ENCODE data around the gene GGPS1. TPM values are rescaled to one million over a fixed set of nuclear protein-coding genes. Genes with fewer than 3 reads are reported as not detected.
"Not testable (repeated sequence)": the region's sequence is repeated elsewhere in the genome, so short reads cannot be mapped to it uniquely, and the experiment has no call there.

The GGPS1 gene
- total and polyA plus RNA-seq, 2 donors from 2014 or later, result 38.3 to 39.0 TPM

DNA sequence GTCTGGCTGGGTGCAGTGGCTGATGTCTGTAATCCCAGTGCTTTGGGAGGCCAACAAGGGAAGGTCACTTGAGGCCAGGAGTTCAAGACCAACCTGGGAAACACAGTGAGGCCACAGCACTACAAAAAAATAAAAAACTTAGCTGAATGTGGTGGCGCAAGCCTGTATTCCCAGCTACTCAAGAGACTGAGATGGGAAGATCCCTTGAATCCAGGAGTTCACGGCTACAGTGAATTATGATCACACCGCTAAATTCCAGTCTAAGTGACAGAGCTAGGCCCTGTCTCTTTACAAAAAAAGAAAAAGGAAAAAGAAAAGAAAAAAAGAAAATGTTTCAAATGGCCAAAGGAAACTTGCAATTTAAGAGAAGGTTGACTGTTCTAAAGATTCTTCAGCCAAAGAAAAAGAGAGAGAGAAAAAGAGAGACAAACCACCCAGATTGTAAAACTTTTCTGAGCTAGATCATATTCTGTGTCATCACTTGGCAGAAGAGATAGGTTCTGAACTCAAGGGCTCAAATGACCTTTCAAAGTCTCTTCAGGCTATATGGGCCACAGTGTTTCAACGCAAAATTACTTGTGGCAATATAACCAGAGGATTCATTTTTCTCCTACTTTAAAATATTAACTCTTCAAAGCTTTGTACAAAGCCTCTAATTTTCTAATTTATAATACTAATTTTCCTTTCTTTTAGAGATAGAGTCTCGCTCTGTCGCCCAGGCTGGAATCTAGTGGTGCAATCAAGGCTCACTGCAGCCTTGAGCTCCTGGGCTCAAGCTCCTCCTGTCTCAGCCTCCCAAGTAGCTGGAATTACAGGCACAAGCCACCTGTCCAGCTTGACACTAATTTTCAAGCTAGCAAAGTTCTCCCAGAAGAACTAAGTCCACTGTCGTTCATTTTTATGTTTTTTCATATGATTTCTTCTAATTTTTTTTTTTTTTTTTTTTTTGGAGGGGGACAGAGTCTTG, 20.9 kb upstream of the GGPS1 start:
- intact Hi-C loops (cut with DNase I), result no loop called here
- no peak for DNase-seq
- no peak overlapping the region for H3K9ac ChIP-seq (ENCODE audit: low read length in 3 of 3)
- no peak overlapping the region for H3K4me3 ChIP-seq (ENCODE audit: low read length in 3 of 3)
- no peak overlapping the region for H3K27ac ChIP-seq (ENCODE audit: low read depth in 2 of 2, low read length in 2 of 2)
- H3K9me3 ChIP-seq (ENCODE audit: control insufficient read depth in 2 of 3, insufficient read depth in 1 of 3, low read length in 3 of 3), result no peaks in the 10 kb centered on the region
- no peaks in the 10 kb centered on the region for H3K36me3 ChIP-seq (ENCODE audit: control insufficient read depth in 2 of 3, insufficient read depth in 3 of 3, low read length in 3 of 3)
- H3K27me3 ChIP-seq (ENCODE audit: control insufficient read depth, insufficient read depth, low read length), result no peaks in the 10 kb centered on the region
- H3K4me1 ChIP-seq (ENCODE audit: control insufficient read depth in 2 of 3, insufficient read depth in 2 of 3, low read depth in 1 of 3, low read length in 3 of 3), result no peaks in the 10 kb centered on the region
- TF ChIP-seq, protein P1, sequence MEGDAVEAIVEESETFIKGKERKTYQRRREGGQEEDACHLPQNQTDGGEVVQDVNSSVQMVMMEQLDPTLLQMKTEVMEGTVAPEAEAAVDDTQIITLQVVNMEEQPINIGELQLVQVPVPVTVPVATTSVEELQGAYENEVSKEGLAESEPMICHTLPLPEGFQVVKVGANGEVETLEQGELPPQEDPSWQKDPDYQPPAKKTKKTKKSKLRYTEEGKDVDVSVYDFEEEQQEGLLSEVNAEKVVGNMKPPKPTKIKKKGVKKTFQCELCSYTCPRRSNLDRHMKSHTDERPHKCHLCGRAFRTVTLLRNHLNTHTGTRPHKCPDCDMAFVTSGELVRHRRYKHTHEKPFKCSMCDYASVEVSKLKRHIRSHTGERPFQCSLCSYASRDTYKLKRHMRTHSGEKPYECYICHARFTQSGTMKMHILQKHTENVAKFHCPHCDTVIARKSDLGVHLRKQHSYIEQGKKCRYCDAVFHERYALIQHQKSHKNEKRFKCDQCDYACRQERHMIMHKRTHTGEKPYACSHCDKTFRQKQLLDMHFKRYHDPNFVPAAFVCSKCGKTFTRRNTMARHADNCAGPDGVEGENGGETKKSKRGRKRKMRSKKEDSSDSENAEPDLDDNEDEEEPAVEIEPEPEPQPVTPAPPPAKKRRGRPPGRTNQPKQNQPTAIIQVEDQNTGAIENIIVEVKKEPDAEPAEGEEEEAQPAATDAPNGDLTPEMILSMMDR (IDR thresholded peaks at IDR 0.05; ENCODE audit: borderline replicate concordance, extremely low read depth, insufficient read depth), result no peak
- FAIRE-seq, result no peak

DNA sequence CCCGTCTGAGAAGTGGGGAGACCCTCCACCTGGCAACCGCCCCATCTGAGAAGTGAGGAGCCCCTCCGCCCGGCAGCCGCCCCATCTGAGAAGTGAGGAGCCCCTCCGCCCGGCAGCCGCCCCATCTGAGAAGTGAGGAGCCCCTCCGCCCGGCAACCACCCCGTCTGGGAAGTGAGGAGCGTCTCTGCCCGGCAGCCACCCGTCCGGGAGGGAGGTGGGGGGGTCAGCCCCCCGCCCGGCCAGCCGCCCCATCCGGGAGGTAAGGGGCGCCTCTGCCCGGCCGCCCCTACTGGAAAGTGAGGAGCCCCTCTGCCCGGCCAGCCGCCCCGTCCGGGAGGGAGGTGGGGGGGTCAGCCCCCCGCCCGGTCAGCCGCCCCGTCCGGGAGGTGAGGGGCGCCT, 19.2 kb upstream of the GGPS1 start:
- intact Hi-C loops (cut with DNase I); H3K27me3 ChIP-seq (ENCODE audit: control insufficient read depth, insufficient read depth, low read length); DNase-seq; H3K4me1 ChIP-seq (ENCODE audit: control insufficient read depth in 2 of 3, insufficient read depth in 2 of 3, low read depth in 1 of 3, low read length in 3 of 3); FAIRE-seq; H3K9ac ChIP-seq (ENCODE audit: low read length in 3 of 3); H3K36me3 ChIP-seq (ENCODE audit: control insufficient read depth in 2 of 3, insufficient read depth in 3 of 3, low read length in 3 of 3); H3K9me3 ChIP-seq (ENCODE audit: control insufficient read depth in 2 of 3, insufficient read depth in 1 of 3, low read length in 3 of 3); H3K27ac ChIP-seq (ENCODE audit: low read depth in 2 of 2, low read length in 2 of 2); H3K4me3 ChIP-seq (ENCODE audit: low read length in 3 of 3): not testable (repeated sequence)

DNA sequence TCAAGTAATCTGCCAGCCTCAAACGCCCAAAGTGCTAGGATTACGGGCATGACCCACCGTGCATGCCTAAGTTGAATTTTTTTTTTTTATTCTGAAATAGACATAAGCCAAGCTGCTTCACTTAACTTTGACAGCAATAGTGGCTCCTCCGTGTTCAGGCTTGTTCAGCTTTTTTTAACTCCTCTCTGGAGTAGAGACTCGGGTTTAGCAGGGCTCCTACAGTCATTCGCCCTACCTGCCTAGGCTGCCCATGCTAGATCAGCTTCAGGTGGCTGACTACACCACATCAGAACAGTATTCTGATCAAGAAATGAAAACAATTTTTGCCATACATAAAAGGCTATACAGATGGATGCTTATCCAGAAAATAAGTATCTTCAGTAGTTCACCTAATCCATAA, 15.1 kb upstream of the GGPS1 start:
- intact Hi-C loops (cut with DNase I), result no loop called here
- Histone ChIP-seq H3K4me3 (ENCODE audit: low read length in 3 of 3) (no peak overlapping the region), H3K9me3 (ENCODE audit: control insufficient read depth in 2 of 3, insufficient read depth in 1 of 3, low read length in 3 of 3) (no peaks in the 10 kb centered on the region), H3K36me3 (ENCODE audit: control insufficient read depth in 2 of 3, insufficient read depth in 3 of 3, low read length in 3 of 3) (no peaks in the 10 kb centered on the region), H3K4me1 (ENCODE audit: control insufficient read depth in 2 of 3, insufficient read depth in 2 of 3, low read depth in 1 of 3, low read length in 3 of 3) (peaks cover 0 to 3% (median 0%) of the 10 kb centered on the region in 3 donors), H3K27me3 (ENCODE audit: control insufficient read depth, insufficient read depth, low read length) (no peaks in the 10 kb centered on the region), H3K27ac (ENCODE audit: low read depth in 2 of 2, low read length in 2 of 2) (no peak overlapping the region), H3K9ac (ENCODE audit: low read length in 3 of 3) (no peak overlapping the region)
- no peak for DNase-seq
- no peak for FAIRE-seq
- TF ChIP-seq, protein P1 (IDR thresholded peaks at IDR 0.05; ENCODE audit: borderline replicate concordance, extremely low read depth, insufficient read depth), result no peak

DNA sequence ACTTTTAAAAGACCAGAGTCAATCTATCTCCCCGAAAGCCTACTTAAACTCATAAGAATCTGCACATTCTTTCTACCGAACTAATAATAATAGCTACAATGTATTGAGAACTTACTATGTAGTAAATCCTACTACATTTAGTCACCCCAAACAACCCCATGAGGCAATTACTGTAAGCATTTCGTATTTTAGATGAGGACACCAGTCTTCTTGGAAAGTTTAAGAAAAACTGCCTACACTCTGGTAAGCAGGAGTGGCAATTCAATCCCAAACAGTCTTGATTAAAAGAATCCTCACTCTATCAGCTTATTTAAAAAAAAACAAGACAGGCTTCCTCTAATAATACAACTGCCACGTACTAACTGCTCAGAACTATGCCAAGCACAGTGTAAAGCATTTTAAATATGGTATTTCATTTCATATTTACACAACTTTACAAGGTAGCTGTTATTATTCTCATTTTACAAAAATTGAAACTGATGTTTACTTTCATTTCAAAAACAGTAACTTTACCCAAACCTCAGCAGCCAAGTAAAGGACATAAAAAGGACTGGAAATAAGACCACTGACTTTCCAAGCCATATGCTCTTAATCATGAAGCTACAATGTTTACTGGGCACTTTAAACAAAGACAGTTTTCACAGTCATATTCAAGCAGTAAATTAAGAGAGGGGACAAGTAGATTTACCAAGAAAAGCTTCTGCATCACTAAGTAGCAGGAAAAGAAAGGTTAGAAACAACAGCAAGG, 14.3 kb upstream of the GGPS1 start:
- TF ChIP-seq, protein P1 (IDR thresholded peaks at IDR 0.05; ENCODE audit: borderline replicate concordance, extremely low read depth, insufficient read depth), result no peak
- Histone ChIP-seq H3K9me3 (ENCODE audit: control insufficient read depth in 2 of 3, insufficient read depth in 1 of 3, low read length in 3 of 3) (no peaks in the 10 kb centered on the region), H3K4me3 (ENCODE audit: low read length in 3 of 3) (no peak overlapping the region), H3K27ac (ENCODE audit: low read depth in 2 of 2, low read length in 2 of 2) (no peak overlapping the region), H3K27me3 (ENCODE audit: control insufficient read depth, insufficient read depth, low read length) (no peaks in the 10 kb centered on the region), H3K9ac (ENCODE audit: low read length in 3 of 3) (no peak overlapping the region), H3K4me1 (ENCODE audit: control insufficient read depth in 2 of 3, insufficient read depth in 2 of 3, low read depth in 1 of 3, low read length in 3 of 3) (peaks cover 0 to 3% (median 0%) of the 10 kb centered on the region in 3 donors), H3K36me3 (ENCODE audit: control insufficient read depth in 2 of 3, insufficient read depth in 3 of 3, low read length in 3 of 3) (no peaks in the 10 kb centered on the region)
- intact Hi-C loops (cut with DNase I), result no loop called here
- FAIRE-seq (no peak), DNase-seq (no peak)

All from kidney (tissue), 14 donors.